AG04450 (cell line): Measurements from ENCODE around the gene MTMR12. TPM values are rescaled to one million over a fixed set of nuclear protein-coding genes. Genes with fewer than 3 reads are reported as not detected.

Experiments
- CTCF ChIA-PET: fragments of 300-600, 350-600 bp; formaldehyde crosslinking; extraction: SDS; loops from one replicate; lab custom pipeline; 2022; ENCODE audit warnings: antibody characterized with exemption, inconsistent platforms; lab: Charles Lee
- POLR2A ChIA-PET: fragments of 350-600 bp; formaldehyde crosslinking; extraction: SDS; loops from one replicate; lab custom pipeline; 2021; ENCODE audit warnings: antibody characterized with exemption, inconsistent platforms; lab: Yijun Ruan, JAX
- DNase-seq: peaks from one replicate; pipeline ENCODE4 v3.0.0-alpha.2; 2011; ENCODE audit warnings: low read depth, low spot score
- H3K27ac ChIP-seq: one replicate; pipeline ENCODE4 v1.5.1; 2012; ENCODE audit warnings: low read depth, low read length, control low read depth
- H3K27me3 ChIP-seq: one replicate; pipeline ENCODE4 v1.6.0; 2012; ENCODE audit warnings: low read length; ENCODE audit not compliant: control insufficient read depth, insufficient read depth
- H3K4me3 ChIP-seq: 2 replicates; pipeline ENCODE4 v1.5.1; 2011; ENCODE audit warnings: mild to moderate bottlenecking, low read depth, low read length, control low read depth
- H3K9me3 ChIP-seq: 2 replicates; pipeline ENCODE4 v1.5.1; 2012; ENCODE audit warnings: low read length; ENCODE audit not compliant: control insufficient read depth, insufficient read depth
- CTCF ChIP-seq: IDR thresholded peaks from 2 replicates; pipeline ENCODE4 v1.5.1; 2011; ENCODE audit warnings: low read depth, low read length, control low read depth, inconsistent platforms
- polyA plus RNA-seq: library from polyadenylated mRNA; depleted of rRNA; stranded (reverse); fragments of >200 nt; gene quantifications from 2 replicates; pipeline ENCODE4 v1.2.3, GENCODE V29; 2011

Gene MTMR12
- polyA plus RNA-seq, 1 experiment = 20.8 TPM

DNA sequence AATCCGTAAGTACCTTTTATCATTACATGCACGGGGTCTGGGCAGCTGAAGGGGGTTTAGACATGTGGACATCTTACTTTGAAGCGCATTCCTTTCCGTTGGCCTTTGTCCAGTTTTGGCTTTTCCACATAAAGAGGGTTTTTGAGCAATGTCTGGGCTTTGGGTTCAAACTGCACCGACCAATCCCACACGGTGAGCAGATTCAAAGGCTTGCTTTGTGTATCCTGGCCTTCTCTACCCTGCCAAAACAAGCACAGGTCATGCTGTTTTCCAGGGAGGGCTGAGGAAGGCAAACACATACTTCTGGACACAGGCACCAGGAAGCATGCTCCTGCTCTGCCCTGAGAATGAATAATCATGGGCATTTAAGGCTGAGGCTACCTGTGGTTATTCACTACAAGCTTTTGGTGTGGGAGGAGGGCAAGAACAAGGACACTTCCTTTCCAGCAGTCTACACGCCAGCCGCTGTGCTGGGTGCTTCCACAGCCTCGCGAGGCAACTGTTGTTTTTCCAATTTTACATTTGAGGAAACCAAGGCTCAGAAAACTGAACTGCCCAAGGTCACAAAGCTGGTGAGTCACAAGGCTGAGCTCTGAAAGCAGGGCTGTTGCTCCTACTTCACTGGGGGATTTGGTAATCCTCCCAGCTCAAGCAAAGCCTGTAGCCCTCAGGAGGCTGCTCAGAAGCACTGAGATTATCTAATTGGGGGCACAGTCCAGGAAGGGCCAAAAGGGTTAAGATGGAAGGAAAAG is 78.9 kb downstream of the MTMR12 start:
- ChIA-PET POLR2A (interaction anchor here (0.6 to 1.1 kb wide), 2 partner anchors 60 to 477 kb away, joined by 4 read pairs; partner anchors contain the start of genes GOLPH3 and NPR3), CTCF (interaction anchor here (0.8 to 6.9 kb wide), 6 partner anchors 10 to 356 kb away, joined by 3 to 92 read pairs (median 3); no protein-coding TSS in a partner anchor)
- no peak overlapping the region for H3K4me3 ChIP-seq
- TF ChIP-seq CTCF = no peak
- H3K27me3 ChIP-seq = no peaks in the 10 kb centered on the region
- peak overlapping the region; percentile 61 for H3K27ac ChIP-seq
- DNase-seq = no peak
- H3K9me3 ChIP-seq = no peaks in the 10 kb centered on the region

GRCh38 chr5:32233220-32233695 is 79.5 kb downstream of the MTMR12 start:
- Histone ChIP-seq H3K4me3 (no peak overlapping the region), H3K27ac (peak overlapping the region; percentile 61), H3K9me3 (no peaks in the 10 kb centered on the region), H3K27me3 (no peaks in the 10 kb centered on the region)
- ChIA-PET POLR2A (interaction anchor here (1.1 kb wide), 1 partner anchor 59 kb away, joined by 4 read pairs; the partner anchor contains the start of gene GOLPH3), CTCF (interaction anchor here (0.6 to 6.9 kb wide), 27 partner anchors 9 to 1188 kb away, joined by 3 to 92 read pairs (median 4); no protein-coding TSS in a partner anchor)
- TF ChIP-seq CTCF = no peak
- DNase-seq = no peak

DNA sequence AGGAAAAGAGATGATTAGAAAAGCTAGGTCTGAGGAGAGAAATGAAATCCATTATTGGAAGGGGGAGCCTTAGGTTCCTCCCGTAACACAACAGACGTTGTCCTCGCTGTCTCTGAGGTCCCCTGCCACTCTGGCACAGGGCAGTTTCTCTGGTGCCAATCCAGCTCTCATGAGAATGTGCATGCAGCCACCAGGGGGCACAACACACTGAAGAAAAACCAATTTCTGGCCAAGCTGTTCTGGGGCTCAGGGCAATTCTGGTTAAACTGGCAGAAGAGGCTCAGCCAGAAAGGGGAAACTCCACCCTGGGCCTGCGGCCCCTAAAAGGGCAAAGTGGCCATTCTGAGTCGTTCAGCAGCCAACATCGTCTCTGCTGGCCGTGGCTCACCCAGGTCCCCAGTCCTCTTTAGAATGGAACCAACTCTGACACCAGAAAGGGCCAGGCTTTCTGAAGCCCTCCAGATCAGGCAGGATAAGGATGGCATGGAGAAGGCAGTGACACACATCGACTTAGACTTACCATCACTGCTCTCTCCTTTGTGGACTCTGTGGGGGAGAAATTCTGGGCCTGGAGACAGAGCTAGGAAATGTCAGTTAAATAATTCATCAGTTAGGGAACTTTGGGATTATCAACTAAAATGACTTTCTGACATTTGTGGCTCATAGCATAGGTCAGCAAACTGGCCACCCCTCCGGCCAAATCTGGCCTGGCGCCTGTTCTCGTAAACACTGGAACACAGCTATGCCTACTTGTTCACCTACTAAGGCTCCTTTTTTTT is 80.1 kb downstream of the MTMR12 start:
- CTCF ChIA-PET = interaction anchor here (0.5 to 6.9 kb wide), 48 partner anchors 8 to 1189 kb away, joined by 3 to 92 read pairs (median 4); no protein-coding TSS in a partner anchor
- TF ChIP-seq CTCF = peak; percentile 80
- Histone ChIP-seq H3K27me3 (no peaks in the 10 kb centered on the region), H3K4me3 (no peak overlapping the region), H3K27ac (no peak overlapping the region), H3K9me3 (no peaks in the 10 kb centered on the region)
- POLR2A ChIA-PET = no interaction called here
- peak; percentile 34 for DNase-seq

DNA sequence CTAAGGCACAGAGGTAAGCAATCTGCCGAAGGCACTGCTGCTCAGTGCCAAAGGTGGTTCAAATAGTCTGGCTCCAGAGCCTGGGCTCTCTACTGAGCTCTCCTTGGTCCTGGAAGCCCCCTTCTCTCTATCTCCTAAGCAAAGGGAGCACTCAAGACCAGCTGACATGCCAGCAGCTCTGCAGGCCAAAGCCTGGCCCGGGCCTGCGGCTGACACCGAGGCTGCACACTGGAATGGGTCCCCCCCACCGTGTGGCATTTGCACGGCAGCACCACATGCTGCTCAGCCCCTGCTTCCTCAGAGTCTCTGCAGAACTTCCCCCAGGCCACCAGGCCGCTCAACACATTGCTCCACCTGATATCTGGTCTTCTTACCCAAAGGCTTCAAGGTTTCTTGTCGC is 80.8 kb downstream of the MTMR12 start:
- H3K9me3 ChIP-seq = no peaks in the 10 kb centered on the region
- no peak overlapping the region for H3K4me3 ChIP-seq
- ChIA-PET CTCF (interaction anchor here (0.5 to 6.9 kb wide), 36 partner anchors 8 to 382 kb away, joined by 3 to 92 read pairs (median 4); no protein-coding TSS in a partner anchor), POLR2A (no interaction called here)
- DNase-seq = no peak
- H3K27ac ChIP-seq = no peak overlapping the region
- no peak for TF ChIP-seq CTCF
- no peaks in the 10 kb centered on the region for H3K27me3 ChIP-seq
